WTC11 (cell line): Measurements from ENCODE around the gene TARBP1. TPM values are rescaled to one million over a fixed set of nuclear protein-coding genes. Genes with fewer than 3 reads are reported as not detected.
A peak's percentile ranks its signal among the peaks of the same experiment; 100 is the strongest.
"Not testable (repeated sequence)": the region's sequence is repeated elsewhere in the genome, so short reads cannot be mapped to it uniquely, and the experiment has no call there.

Source experiments
- ATAC-seq: fragments of 200-7000 bp; cut with Tn5 transposase; 2 replicates; pipeline ENCODE4 v1.10.0; 2021; ENCODE audit warnings: mild to moderate bottlenecking, moderate library complexity
- CTCF ChIA-PET: fragments of 300-600 bp; sonication (Branson Sonifier 250); formaldehyde crosslinking; loops from one replicate; lab custom pipeline; 2021; ENCODE audit warnings: antibody characterized with exemption; lab: Charles Lee
- POLR2A ChIA-PET: fragments of 350-600 bp; sonication (Branson Sonifier 250); formaldehyde crosslinking; loops from one replicate; lab custom pipeline; 2021; ENCODE audit warnings: antibody characterized with exemption; lab: Charles Lee
- DNase-seq: peaks from one replicate; pipeline ENCODE4 v3.0.0; 2021; ENCODE audit warnings: low spot score
- H3K27ac Mint-ChIP-seq: 2 replicates; pipeline ENCODE4 v1.8.0; 2021; ENCODE audit warnings: mixed read lengths
- H3K27me3 Mint-ChIP-seq: 2 replicates; pipeline ENCODE4 v1.8.0; 2021; ENCODE audit warnings: low read depth, mild to moderate bottlenecking, moderate library complexity, mixed read lengths
- H3K36me3 Mint-ChIP-seq: 2 replicates; pipeline ENCODE4 v1.8.0; 2021; ENCODE audit warnings: mixed read lengths
- H3K4me1 Mint-ChIP-seq: 2 replicates; pipeline ENCODE4 v1.8.0; 2022; ENCODE audit warnings: mixed read lengths
- H3K4me3 Mint-ChIP-seq: 2 replicates; pipeline ENCODE4 v1.8.0; 2021; ENCODE audit warnings: mild to moderate bottlenecking, moderate library complexity, mixed read lengths
- H3K9me3 Mint-ChIP-seq: 2 replicates; pipeline ENCODE4 v1.8.0; 2021; ENCODE audit warnings: mixed read lengths
- CREB1 ChIP-seq: sonication (generic); formaldehyde crosslinking; IDR thresholded peaks from 2 replicates; pipeline ENCODE4 v1.8.0; 2023; ENCODE audit warnings: mild to moderate bottlenecking, missing genetic modification reagents
- CREM ChIP-seq: sonication (generic); formaldehyde crosslinking; IDR thresholded peaks from 2 replicates; pipeline ENCODE4 v1.8.1; 2022; ENCODE audit warnings: mild to moderate bottlenecking, missing genetic modification reagents, moderate library complexity
- FOXJ3 ChIP-seq: sonication (generic); formaldehyde crosslinking; IDR thresholded peaks from 2 replicates; pipeline ENCODE4 v1.9.0; 2021; ENCODE audit warnings: missing genetic modification reagents, mild to moderate bottlenecking, borderline replicate concordance
- FOXP1 ChIP-seq: sonication (generic); formaldehyde crosslinking; IDR thresholded peaks from 2 replicates; pipeline ENCODE4 v1.8.0; 2022; ENCODE audit warnings: missing genetic modification reagents, mild to moderate bottlenecking, moderate library complexity, borderline replicate concordance
- JAZF1 ChIP-seq: fragments of 250-450 bp; sonication (Bioruptor Pico); IDR thresholded peaks from 2 replicates; pipeline ENCODE4 v1.9.0; 2021; ENCODE audit warnings: moderate library complexity, mild to moderate bottlenecking, inconsistent platforms
- NFATC4 ChIP-seq: fragments of 250-450 bp; sonication (Bioruptor Pico); IDR thresholded peaks from 2 replicates; pipeline ENCODE4 v1.9.0; 2021; ENCODE audit warnings: mild to moderate bottlenecking
- NR2C2 ChIP-seq: sonication (generic); formaldehyde crosslinking; IDR thresholded peaks from 2 replicates; pipeline ENCODE4 v1.8.0; 2022; ENCODE audit warnings: mild to moderate bottlenecking, missing genetic modification reagents
- ZNF138 ChIP-seq: sonication (generic); formaldehyde crosslinking; conservative IDR thresholded peaks from 2 replicates; pipeline ENCODE4 v1.8.1; 2022; ENCODE audit warnings: mild to moderate bottlenecking, moderate library complexity, missing genetic modification reagents
- ZNF263 ChIP-seq: sonication (generic); formaldehyde crosslinking; IDR thresholded peaks from 2 replicates; pipeline ENCODE4 v1.8.1; 2022; ENCODE audit warnings: low read depth, mild to moderate bottlenecking, moderate library complexity, missing genetic modification reagents
- ZNF671 ChIP-seq: fragments of 250-450 bp; sonication (Bioruptor Pico); IDR thresholded peaks from 2 replicates; pipeline ENCODE4 v1.8.0; 2021; ENCODE audit warnings: mild to moderate bottlenecking
- total RNA-seq: library from RNA; stranded (reverse); gene quantifications from 3 replicates; pipeline ENCODE4 v1.2.3, GENCODE V29; 2021
- TF ChIP-seq, protein P1 (sequence below): sonication (generic); formaldehyde crosslinking; conservative IDR thresholded peaks from 2 replicates; pipeline ENCODE4 v1.8.1; 2022; ENCODE audit warnings: mild to moderate bottlenecking, missing genetic modification reagents
- TF ChIP-seq, protein P2 (sequence below): sonication (generic); formaldehyde crosslinking; IDR thresholded peaks from 2 replicates; pipeline ENCODE4 v1.8.1; 2023; ENCODE audit warnings: mild to moderate bottlenecking, missing genetic modification reagents, moderate library complexity
- TF ChIP-seq, protein P3 (sequence below): fragments of 250-450 bp; sonication (Bioruptor Pico); IDR thresholded peaks from 2 replicates; pipeline ENCODE4 v1.9.0; 2021; ENCODE audit warnings: mild to moderate bottlenecking, borderline replicate concordance
- TF ChIP-seq, protein P4 (sequence below): fragments of 250-450 bp; sonication (Bioruptor Pico); IDR thresholded peaks from 2 replicates; pipeline ENCODE4 v2.1.2; 2022; ENCODE audit warnings: mild to moderate bottlenecking, moderate library complexity
- TF ChIP-seq, protein P5 (sequence below): sonication (generic); formaldehyde crosslinking; IDR thresholded peaks from 2 replicates; pipeline ENCODE4 v1.8.0; 2023; ENCODE audit warnings: mild to moderate bottlenecking, missing genetic modification reagents
- TF ChIP-seq, protein P6 (sequence below): fragments of 250-450 bp; sonication (Bioruptor Pico); IDR thresholded peaks from 2 replicates; pipeline ENCODE4 v1.9.0; 2021; ENCODE audit warnings: mild to moderate bottlenecking

The TARBP1 gene
- total RNA-seq, 1 experiment from 2014 or later, result 24.0 TPM

DNA sequence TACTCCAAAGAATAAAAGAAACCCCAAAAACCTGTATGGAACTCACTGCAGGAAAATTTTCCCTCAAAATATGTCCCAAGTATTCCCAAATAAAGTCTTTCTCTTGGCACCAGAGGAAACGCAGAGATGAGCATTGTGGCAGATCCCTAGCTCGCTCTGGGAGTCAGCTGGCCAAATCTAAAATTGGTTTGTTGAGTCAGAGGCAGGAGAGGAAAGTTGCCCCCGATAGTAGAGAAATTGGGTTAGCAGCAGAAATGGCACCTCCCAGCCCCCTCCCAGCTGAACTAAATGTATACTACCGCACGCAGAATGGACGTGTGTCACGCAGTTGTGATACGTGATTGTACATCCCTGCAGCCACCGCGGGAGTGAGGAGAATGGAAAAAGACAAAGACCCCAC, 39.9 kb upstream of the TARBP1 start:
- ChIA-PET CTCF (no interaction called here), POLR2A (interaction anchor here (0.8 kb wide), 1 partner anchor 92 kb away, joined by 3 read pairs; the partner anchor contains the start of gene IRF2BP2)
- Mint-ChIP-seq H3K4me3 (no peak overlapping the region), H3K27me3 (no peaks in the 10 kb centered on the region), H3K9me3 (no peaks in the 10 kb centered on the region), H3K4me1 (peaks cover 18% of the 10 kb centered on the region), H3K36me3 (no peaks in the 10 kb centered on the region), H3K27ac (no peak overlapping the region)
- DNase-seq (no peak), ATAC-seq (no peak)
- TF ChIP-seq, protein P1, sequence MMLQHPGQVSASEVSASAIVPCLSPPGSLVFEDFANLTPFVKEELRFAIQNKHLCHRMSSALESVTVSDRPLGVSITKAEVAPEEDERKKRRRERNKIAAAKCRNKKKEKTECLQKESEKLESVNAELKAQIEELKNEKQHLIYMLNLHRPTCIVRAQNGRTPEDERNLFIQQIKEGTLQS (CRISPR knock-in tag), result no peak
- no peak for TF ChIP-seq FOXJ3 (CRISPR knock-in tag)

DNA sequence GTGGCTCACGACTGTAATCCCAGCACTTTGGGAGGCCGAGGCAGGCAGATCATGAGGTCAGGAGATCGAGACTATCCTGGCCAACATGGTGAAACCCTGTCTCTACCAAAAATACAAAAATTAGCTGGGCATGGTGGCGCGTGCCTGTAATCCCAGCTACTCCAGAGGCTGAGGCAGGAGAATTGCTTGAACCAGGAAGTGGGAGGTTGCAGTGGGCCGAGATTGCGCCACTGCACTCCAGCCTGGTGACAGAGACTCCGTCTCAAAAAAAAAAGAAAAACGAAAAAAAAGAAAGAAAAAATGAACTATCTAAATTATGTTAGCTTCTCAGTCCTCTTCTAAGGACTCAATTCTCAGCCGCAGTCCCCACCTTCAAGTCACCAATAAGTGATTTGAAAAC, 39.1 kb upstream of the TARBP1 start:
- CTCF ChIA-PET, result interaction anchor here (0.9 kb wide), 1 partner anchor 19 kb away, joined by 3 read pairs; no protein-coding TSS in a partner anchor
- H3K4me1 Mint-ChIP-seq, result peaks cover 19% of the 10 kb centered on the region
- H3K36me3 Mint-ChIP-seq, H3K27me3 Mint-ChIP-seq, ATAC-seq, H3K27ac Mint-ChIP-seq, H3K4me3 Mint-ChIP-seq, DNase-seq, H3K9me3 Mint-ChIP-seq, POLR2A ChIA-PET: not testable (repeated sequence)

DNA sequence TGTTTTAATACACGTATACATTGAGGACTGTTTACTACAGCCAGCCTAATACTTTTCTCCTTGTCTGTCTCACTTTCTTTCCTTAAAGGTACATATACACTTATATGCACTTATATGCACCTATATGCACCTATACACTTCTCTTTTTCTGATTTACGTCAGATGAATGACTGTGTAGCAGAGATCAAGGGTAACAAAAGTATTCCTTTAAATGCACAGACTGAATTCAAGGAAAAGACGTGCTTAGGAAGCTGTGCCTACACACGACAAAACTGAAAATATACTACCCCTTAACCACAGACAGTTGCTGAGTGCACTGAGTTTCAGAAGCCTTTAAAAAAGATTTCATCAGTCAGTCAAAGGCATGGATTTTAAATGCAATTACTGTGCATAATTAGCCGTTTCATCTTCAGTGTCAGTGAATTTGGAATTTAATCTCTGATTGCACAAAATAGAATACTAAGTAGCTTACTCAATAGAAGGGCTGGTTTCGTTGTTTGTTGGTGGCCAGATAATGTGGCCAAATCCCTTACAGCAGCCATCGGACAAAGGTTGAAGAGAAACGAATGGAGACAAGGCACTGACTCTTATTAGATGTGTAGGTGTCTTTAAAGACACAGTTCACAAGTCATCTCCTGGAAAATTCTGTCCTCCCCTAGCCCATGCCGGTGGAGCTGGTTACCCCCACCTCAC, 38.3 kb upstream of the TARBP1 start:
- DNase-seq (no peak), ATAC-seq (no peak)
- POLR2A ChIA-PET, result no interaction called here
- no peaks in the 10 kb centered on the region for H3K9me3 Mint-ChIP-seq
- H3K4me3 Mint-ChIP-seq, result no peak overlapping the region
- H3K4me1 Mint-ChIP-seq, result peaks cover 26% of the 10 kb centered on the region
- no peaks in the 10 kb centered on the region for H3K36me3 Mint-ChIP-seq
- CTCF ChIA-PET, result interaction anchor here (0.9 kb wide), 1 partner anchor 18 kb away, joined by 3 read pairs; no protein-coding TSS in a partner anchor
- H3K27ac Mint-ChIP-seq, result peak overlapping the region; percentile 57; the same call in 1 of the 2 replicates
- H3K27me3 Mint-ChIP-seq, result no peaks in the 10 kb centered on the region
- TF ChIP-seq, protein P2, sequence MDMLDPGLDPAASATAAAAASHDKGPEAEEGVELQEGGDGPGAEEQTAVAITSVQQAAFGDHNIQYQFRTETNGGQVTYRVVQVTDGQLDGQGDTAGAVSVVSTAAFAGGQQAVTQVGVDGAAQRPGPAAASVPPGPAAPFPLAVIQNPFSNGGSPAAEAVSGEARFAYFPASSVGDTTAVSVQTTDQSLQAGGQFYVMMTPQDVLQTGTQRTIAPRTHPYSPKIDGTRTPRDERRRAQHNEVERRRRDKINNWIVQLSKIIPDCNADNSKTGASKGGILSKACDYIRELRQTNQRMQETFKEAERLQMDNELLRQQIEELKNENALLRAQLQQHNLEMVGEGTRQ (CRISPR knock-in tag), result no peak
- TF ChIP-seq CREB1, result no peak
- TF ChIP-seq, protein P3, sequence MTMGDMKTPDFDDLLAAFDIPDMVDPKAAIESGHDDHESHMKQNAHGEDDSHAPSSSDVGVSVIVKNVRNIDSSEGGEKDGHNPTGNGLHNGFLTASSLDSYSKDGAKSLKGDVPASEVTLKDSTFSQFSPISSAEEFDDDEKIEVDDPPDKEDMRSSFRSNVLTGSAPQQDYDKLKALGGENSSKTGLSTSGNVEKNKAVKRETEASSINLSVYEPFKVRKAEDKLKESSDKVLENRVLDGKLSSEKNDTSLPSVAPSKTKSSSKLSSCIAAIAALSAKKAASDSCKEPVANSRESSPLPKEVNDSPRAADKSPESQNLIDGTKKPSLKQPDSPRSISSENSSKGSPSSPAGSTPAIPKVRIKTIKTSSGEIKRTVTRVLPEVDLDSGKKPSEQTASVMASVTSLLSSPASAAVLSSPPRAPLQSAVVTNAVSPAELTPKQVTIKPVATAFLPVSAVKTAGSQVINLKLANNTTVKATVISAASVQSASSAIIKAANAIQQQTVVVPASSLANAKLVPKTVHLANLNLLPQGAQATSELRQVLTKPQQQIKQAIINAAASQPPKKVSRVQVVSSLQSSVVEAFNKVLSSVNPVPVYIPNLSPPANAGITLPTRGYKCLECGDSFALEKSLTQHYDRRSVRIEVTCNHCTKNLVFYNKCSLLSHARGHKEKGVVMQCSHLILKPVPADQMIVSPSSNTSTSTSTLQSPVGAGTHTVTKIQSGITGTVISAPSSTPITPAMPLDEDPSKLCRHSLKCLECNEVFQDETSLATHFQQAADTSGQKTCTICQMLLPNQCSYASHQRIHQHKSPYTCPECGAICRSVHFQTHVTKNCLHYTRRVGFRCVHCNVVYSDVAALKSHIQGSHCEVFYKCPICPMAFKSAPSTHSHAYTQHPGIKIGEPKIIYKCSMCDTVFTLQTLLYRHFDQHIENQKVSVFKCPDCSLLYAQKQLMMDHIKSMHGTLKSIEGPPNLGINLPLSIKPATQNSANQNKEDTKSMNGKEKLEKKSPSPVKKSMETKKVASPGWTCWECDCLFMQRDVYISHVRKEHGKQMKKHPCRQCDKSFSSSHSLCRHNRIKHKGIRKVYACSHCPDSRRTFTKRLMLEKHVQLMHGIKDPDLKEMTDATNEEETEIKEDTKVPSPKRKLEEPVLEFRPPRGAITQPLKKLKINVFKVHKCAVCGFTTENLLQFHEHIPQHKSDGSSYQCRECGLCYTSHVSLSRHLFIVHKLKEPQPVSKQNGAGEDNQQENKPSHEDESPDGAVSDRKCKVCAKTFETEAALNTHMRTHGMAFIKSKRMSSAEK (CRISPR knock-in tag), result no peak
- TF ChIP-seq FOXP1 (CRISPR knock-in tag), result no peak
- no peak for TF ChIP-seq NR2C2 (CRISPR knock-in tag)
- TF ChIP-seq, protein P4, sequence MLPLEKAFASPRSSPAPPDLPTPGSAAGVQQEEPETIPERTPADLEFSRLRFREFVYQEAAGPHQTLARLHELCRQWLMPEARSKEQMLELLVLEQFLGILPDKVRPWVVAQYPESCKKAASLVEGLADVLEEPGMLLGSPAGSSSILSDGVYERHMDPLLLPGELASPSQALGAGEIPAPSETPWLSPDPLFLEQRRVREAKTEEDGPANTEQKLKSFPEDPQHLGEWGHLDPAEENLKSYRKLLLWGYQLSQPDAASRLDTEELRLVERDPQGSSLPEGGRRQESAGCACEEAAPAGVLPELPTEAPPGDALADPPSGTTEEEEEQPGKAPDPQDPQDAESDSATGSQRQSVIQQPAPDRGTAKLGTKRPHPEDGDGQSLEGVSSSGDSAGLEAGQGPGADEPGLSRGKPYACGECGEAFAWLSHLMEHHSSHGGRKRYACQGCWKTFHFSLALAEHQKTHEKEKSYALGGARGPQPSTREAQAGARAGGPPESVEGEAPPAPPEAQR (CRISPR knock-in tag), result no peak
- no peak for TF ChIP-seq ZNF671
- TF ChIP-seq CREM, result no peak
- TF ChIP-seq ZNF138, result no peak
- TF ChIP-seq ZNF263 (CRISPR knock-in tag), result no peak
- TF ChIP-seq, protein P5, sequence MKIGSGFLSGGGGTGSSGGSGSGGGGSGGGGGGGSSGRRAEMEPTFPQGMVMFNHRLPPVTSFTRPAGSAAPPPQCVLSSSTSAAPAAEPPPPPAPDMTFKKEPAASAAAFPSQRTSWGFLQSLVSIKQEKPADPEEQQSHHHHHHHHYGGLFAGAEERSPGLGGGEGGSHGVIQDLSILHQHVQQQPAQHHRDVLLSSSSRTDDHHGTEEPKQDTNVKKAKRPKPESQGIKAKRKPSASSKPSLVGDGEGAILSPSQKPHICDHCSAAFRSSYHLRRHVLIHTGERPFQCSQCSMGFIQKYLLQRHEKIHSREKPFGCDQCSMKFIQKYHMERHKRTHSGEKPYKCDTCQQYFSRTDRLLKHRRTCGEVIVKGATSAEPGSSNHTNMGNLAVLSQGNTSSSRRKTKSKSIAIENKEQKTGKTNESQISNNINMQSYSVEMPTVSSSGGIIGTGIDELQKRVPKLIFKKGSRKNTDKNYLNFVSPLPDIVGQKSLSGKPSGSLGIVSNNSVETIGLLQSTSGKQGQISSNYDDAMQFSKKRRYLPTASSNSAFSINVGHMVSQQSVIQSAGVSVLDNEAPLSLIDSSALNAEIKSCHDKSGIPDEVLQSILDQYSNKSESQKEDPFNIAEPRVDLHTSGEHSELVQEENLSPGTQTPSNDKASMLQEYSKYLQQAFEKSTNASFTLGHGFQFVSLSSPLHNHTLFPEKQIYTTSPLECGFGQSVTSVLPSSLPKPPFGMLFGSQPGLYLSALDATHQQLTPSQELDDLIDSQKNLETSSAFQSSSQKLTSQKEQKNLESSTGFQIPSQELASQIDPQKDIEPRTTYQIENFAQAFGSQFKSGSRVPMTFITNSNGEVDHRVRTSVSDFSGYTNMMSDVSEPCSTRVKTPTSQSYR (CRISPR knock-in tag), result no peak
- no peak for TF ChIP-seq NFATC4 (CRISPR knock-in tag)
- no peak for TF ChIP-seq JAZF1
- TF ChIP-seq, protein P6, sequence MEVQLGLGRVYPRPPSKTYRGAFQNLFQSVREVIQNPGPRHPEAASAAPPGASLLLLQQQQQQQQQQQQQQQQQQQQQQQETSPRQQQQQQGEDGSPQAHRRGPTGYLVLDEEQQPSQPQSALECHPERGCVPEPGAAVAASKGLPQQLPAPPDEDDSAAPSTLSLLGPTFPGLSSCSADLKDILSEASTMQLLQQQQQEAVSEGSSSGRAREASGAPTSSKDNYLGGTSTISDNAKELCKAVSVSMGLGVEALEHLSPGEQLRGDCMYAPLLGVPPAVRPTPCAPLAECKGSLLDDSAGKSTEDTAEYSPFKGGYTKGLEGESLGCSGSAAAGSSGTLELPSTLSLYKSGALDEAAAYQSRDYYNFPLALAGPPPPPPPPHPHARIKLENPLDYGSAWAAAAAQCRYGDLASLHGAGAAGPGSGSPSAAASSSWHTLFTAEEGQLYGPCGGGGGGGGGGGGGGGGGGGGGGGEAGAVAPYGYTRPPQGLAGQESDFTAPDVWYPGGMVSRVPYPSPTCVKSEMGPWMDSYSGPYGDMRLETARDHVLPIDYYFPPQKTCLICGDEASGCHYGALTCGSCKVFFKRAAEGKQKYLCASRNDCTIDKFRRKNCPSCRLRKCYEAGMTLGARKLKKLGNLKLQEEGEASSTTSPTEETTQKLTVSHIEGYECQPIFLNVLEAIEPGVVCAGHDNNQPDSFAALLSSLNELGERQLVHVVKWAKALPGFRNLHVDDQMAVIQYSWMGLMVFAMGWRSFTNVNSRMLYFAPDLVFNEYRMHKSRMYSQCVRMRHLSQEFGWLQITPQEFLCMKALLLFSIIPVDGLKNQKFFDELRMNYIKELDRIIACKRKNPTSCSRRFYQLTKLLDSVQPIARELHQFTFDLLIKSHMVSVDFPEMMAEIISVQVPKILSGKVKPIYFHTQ (CRISPR knock-in tag), result no peak
